Measurements from ENCODE around the gene PLXNC1.

PLXNC1 gene

GRCh38 chr12:94207849-94208621, 59.7 kb downstream of the PLXNC1 start:
- DNase-seq = peak; percentile 89 to 97 (median 95)

GRCh38 chr12:94208622-94208966, 60.2 kb downstream of the PLXNC1 start:
- DNase-seq = peak; percentile 74 to 84 (median 75)

GRCh38 chr12:94209240-94209639, 60.9 kb downstream of the PLXNC1 start:
- DNase-seq = no peak

GRCh38 chr12:94211021-94211420, 62.6 kb downstream of the PLXNC1 start:
- DNase-seq = no peak

- DNase-seq = no peak
Observed at GRCh38 chr12:94218233-94218632, 69.9 kb downstream of the PLXNC1 start.

- DNase-seq = no peak
Observed at GRCh38 chr12:94219622-94220302, 71.4 kb downstream of the PLXNC1 start.

GRCh38 chr12:94220804-94221203, 72.4 kb downstream of the PLXNC1 start:
- no peak for DNase-seq

- no peak for DNase-seq
Observed at GRCh38 chr12:94222351-94223084, 74.1 kb downstream of the PLXNC1 start.

- DNase-seq = no peak
Observed at GRCh38 chr12:94223842-94224241, 75.5 kb downstream of the PLXNC1 start.

- DNase-seq = no peak
Observed at GRCh38 chr12:94225506-94225905, 77.1 kb downstream of the PLXNC1 start.

- no peak for DNase-seq
Observed at GRCh38 chr12:94225947-94226630, 77.7 kb downstream of the PLXNC1 start.

GRCh38 chr12:94227066-94227465, 78.7 kb downstream of the PLXNC1 start:
- no peak for DNase-seq

GRCh38 chr12:94228488-94228907, 80.1 kb downstream of the PLXNC1 start:
- DNase-seq = no peak

- no peak for DNase-seq
Observed at GRCh38 chr12:94229902-94230301, 81.5 kb downstream of the PLXNC1 start.

- DNase-seq = no peak
Observed at GRCh38 chr12:94230357-94230905, 82.1 kb downstream of the PLXNC1 start.

GRCh38 chr12:94231709-94232108, 83.3 kb downstream of the PLXNC1 start:
- DNase-seq = no peak

GRCh38 chr12:94235848-94236247, 87.5 kb downstream of the PLXNC1 start:
- DNase-seq = no peak

- no peak for DNase-seq
Observed at GRCh38 chr12:94239332-94239993, 91.1 kb downstream of the PLXNC1 start.

GRCh38 chr12:94240171-94240570, 91.8 kb downstream of the PLXNC1 start:
- DNase-seq = peak; percentile 61 to 82 (median 72)

- DNase-seq = peak in 2 of 3 donors; percentile 25 to 31
Observed at GRCh38 chr12:94242901-94243300, 94.5 kb downstream of the PLXNC1 start.

- DNase-seq = peak; percentile 71 to 80 (median 73)
Observed at GRCh38 chr12:94244165-94245133, 96.1 kb downstream of the PLXNC1 start.

Data from suppressor macrophage treated with lipopolysaccharide for 1 hour (primary cell).